HG02623 (cell line): ENCODE data around the gene MZF1.

ENCODE experiments used
- ATAC-seq: cut with Tn5 transposase; IDR thresholded peaks from one replicate; pipeline ENCODE4 v1.9.1; 2021; ENCODE audit warnings: moderate library complexity; ENCODE audit not compliant: unreplicated experiment

MZF1 gene

DNA sequence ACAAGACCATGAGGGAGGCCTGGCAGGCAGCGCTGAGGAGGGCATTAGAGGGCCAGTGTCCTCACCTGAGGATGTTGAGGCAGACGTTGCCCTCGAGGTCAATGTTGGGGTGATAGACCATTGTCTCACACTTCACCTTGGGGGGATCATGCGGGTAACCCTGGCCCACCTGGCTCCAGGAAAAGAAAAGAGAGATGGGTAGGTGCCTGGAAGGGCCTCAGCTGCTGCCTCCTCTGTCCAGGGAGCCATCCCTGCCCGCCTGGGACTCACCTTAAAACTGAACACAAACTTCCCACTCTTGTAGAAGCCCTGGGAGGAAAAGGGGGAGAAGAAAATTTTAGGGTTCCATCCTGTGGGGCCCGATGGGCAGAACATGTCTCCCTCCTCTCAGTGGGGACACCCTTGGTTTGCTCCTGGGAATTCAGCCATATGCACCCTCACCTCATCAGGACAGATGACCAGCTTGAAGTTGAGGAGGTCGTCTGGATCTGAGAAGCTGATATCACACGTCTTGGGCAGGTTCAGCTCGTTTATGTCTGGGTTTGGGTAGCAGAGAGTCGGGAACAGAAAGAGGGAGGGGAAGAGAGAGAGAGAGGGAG lies 16.4 kb downstream of the MZF1 start:
- ATAC-seq = no peak

DNA sequence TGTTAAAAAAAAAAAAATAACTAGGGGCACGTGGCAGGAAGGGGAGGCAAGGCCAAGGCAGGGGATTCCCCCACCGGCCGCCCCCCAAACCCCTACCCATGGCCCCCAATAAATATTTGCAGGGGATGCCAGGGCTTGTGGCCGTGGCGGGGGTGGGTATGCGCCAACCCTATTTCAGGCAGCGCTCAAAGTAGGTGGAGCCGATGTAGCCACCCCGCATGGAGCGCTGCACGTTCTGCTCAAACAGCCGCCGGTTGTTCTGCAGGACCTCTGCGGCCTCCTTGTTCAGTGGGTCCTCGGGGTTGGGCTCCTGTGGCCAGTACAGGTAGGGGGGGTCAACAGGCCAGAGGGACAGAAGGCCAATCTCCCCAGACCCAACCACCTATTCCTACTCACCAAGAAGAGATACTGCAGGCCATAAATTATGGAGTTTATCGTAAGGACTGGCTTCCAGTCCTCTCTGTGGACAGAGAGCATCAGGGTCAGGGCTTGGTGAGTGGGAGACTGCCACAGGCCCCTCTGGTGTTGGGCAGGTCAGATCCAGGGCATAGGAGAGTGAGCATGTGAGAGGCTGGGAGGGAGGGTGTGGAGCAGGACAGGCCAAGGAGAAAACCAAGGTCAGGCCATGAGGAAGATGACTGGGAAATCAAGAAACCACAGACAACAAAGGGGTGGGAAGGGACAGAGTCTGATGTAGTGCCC lies 17.1 kb downstream of the MZF1 start:
- ATAC-seq = no peak

DNA sequence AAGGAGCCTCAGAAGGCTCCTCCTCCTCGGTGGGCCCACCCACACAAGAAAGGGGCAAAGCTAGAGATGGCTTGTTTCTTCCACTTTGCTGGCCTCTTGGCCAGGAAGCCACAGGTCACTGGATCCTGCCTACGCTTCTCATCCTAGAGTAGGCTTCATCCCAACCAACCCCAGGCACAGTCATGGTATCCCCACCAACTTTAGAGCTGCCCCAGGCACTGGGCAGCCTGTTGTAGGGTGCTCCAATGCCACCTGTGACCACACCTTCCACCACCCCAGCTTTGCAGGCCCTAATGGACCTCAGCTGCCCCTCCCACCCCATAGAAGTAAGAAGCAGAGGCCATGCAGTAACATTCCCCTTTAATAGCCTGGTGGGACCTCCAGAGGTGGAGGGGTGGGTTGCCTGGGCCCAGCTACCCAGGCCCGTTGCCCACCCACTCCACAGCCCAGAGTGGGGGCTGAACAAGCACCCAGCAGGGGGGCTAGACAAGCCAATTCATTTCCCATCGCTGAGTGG lies 17.7 kb downstream of the MZF1 start:
- ATAC-seq = no peak

- no peak for ATAC-seq
Measured at GRCh38 chr19:58554494-58555368, 18.4 kb downstream of the MZF1 start, which contains the start of gene CHMP2A. CHMP2A (minus strand) TSS chr19:58555105; CDS start chr19:58554212, 893 bp downstream.

- ATAC-seq = no peak
Measured at GRCh38 chr19:58553799-58554493, 19.2 kb downstream of the MZF1 start.

- ATAC-seq = no peak
Measured at GRCh38 chr19:58552655-58553054, 20.5 kb downstream of the MZF1 start.

- no peak for ATAC-seq
Measured at GRCh38 chr19:58551577-58552471, 21.3 kb downstream of the MZF1 start.

DNA sequence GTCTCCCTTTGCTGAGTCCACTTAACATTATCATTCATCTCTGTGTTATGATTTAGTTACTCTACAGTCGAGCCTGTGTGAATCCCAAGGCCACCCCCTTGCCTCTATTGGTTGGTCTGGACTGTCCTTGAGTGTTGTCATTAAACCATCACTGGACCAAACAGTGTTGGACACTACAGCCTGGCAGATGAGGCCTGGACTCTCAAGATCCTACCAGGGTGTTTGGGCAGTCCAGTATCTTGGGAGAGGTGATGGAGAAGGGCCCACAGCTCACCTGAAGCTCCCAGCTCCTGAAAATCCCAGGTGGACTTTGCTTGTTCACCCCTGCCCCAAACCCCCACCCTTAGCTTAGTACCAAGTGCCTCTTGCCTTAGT lies 22.0 kb downstream of the MZF1 start:
- no peak for ATAC-seq

DNA sequence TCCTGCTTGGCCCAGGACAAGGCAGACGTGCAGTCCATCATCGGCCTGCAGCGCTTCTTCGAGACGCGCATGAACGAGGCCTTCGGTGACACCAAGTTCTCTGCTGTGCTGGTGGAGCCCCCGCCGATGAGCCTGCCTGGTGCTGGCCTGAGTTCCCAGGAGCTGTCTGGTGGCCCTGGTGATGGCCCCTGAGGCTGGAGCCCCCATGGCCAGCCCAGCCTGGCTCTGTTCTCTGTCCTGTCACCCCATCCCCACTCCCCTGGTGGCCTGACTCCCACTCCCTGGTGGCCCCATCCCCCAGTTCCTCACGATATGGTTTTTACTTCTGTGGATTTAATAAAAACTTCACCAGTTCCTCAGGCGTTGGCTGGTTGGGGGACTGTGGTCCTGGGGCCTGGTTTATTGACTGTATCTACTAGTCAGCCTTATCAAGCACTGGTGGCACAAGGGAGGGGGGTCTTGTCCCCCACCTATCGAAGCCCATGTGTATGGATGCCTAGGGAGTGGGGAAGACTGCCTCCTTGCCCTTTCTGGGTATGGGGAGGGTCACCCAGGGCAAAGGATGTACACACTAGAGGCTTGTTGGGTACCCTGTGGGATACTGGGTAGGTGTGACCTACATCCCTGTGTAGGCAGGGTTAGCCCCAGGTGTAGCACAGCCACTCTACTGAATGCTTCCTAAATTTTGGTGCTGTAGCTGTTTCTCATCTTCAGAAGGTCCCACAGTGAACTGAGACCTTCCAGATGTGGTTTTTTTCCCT lies 22.6 kb downstream of the MZF1 start:
- no peak for ATAC-seq

DNA sequence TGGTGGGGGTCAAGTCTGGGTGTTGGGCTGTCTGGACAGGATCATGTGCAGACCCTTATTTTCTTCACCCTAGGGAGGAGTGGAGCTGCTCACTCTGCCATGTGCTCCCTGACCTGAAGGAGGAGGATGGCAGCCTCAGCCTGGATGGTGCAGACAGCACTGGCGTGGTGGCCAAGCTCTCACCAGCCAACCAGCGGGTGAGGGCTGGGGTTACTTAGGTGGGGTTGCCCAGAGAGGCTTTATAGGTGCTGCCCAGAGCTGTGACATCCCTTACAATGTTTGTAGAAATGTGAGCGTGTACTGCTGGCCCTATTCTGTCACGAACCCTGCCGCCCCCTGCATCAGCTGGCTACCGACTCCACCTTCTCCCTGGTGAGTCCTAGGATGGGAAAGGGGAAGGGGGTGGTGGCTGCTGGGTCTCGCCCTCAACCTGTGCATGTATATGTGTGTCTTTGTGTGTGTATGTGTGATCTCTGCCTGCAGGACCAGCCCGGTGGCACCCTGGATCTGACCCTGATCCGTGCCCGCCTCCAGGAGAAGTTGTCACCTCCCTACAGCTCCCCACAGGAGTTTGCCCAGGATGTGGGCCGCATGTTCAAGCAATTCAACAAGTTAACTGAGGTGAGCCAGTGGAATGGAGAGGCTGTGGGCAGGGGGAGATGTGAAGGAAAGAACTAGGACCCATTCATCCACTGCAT lies 23.3 kb downstream of the MZF1 start:
- ATAC-seq = no peak

DNA sequence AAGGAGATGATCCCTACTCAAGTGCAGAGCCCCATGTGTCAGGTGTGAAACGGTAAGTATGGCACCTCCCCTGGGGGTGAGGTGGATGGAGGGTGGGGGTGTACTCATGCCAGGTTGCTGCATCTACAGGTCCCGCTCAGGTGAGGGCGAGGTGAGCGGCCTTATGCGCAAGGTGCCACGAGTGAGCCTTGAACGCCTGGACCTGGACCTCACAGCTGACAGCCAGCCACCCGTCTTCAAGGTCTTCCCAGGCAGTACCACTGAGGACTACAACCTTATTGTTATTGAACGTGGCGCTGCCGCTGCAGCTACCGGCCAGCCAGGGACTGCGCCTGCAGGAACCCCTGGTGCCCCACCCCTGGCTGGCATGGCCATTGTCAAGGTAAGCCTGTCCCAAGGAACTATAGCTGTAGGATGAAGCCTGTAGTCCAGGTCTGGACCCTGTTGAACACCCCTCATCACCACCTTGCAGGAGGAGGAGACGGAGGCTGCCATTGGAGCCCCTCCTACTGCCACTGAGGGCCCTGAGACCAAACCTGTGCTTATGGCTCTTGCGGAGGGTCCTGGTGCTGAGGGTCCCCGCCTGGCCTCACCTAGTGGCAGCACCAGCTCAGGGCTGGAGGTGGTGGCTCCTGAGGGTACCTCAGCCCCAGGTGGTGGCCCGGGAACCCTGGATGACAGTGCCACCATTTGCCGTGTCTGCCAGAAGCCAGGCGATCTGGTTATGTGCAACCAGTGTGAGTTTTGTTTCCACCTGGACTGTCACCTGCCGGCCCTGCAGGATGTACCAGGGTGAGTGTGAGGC lies 24.1 kb downstream of the MZF1 start:
- ATAC-seq = no peak

DNA sequence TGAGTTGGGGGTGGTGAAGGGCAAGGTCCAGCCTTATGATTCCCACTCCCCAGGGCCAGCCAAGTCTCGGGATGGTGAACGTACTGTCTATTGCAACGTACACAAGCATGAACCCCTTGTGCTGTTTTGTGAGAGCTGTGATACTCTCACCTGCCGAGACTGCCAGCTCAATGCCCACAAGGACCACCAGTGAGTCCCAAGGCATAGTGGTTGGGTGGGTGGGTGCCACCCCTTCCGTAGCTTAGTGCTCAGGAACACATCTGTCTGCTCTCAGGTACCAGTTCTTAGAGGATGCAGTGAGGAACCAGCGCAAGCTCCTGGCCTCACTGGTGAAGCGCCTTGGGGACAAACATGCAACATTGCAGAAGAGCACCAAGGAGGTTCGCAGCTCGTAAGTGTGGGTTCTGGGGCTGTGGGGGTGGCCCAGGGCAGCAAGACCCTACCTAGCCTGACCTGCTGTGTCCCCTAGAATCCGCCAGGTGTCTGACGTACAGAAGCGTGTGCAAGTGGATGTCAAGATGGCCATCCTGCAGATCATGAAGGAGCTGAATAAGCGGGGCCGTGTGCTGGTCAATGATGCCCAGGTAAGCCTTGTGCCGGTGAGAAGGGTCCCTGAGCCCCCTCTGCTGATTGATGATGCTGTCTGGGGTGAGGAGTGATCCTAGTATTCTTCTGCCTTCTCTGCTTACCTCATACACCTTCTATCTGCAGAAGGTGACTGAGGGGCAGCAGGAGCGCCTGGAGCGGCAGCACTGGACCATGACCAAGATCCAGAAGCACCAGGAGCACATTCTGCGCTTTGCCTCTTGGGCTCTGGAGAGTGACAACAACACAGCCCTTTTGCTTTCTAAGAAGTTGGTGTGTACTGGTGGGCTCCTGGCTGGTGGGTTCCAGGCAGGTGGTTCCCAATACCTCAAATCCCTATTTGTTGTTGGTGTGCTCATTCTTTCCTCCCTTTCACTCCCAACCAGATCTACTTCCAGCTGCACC lies 25.5 kb downstream of the MZF1 start:
- ATAC-seq = no peak

GRCh38 chr19:58546019-58546530 lies 27.1 kb downstream of the MZF1 start:
- ATAC-seq = no peak

- no peak for ATAC-seq
Measured at GRCh38 chr19:58545286-58546018, 27.7 kb downstream of the MZF1 start.

GRCh38 chr19:58544591-58545285 lies 28.4 kb downstream of the MZF1 start:
- ATAC-seq = peak; percentile 49
